HepG2 (cell line): Measurements from ENCODE around the gene CDK12. TPM values are rescaled to one million over a fixed set of nuclear protein-coding genes. Genes with fewer than 3 reads are reported as not detected.

Experiments
- ATAC-seq: fragments of 200-7000 bp; cut with Tn5 transposase; 3 replicates; pipeline ENCODE4 v1.9.1; 2020; ENCODE audit warnings: mild to moderate bottlenecking, moderate library complexity
- BruUV-seq: library from RNA; stranded (reverse); fragments of 400-500 nt; replicated peaks from 2 replicates; lab custom pipeline; 2021; lab: Mats Ljungman, UMichigan
- CTCF ChIA-PET: fragments of 300-600 bp; formaldehyde crosslinking; extraction: SDS; loops from one replicate; lab custom pipeline; 2021; ENCODE audit warnings: low total read pairs, inconsistent platforms, low intra/inter-chr PET ratio; lab: Yijun Ruan, JAX
- POLR2A ChIA-PET: fragments of 350-600 bp; sonication (Branson Sonifier 250); formaldehyde crosslinking; loops from one replicate; lab custom pipeline; 2020; ENCODE audit warnings: antibody characterized with exemption, inconsistent platforms; lab: Yijun Ruan, JAX
- DNase-seq: peaks from one replicate; pipeline ENCODE4 v3.0.0-alpha.2; 2015; ENCODE audit warnings: low spot score
- FAIRE-seq: peaks from 3 replicates; lab custom pipeline; 2011; peaks lifted over from hg19 to GRCh38; lab: Jason Lieb, UNC
- H2AFZ ChIP-seq: one replicate; pipeline ENCODE4 v1.6.1; 2011; ENCODE audit warnings: low read length, inconsistent platforms
- H3K27ac ChIP-seq: fragments of 300-600 bp; 3 replicates; pipeline ENCODE4 v1.8.0; 2011; ENCODE audit warnings: mixed run types, mild to moderate bottlenecking, mixed read lengths, low read length, inconsistent platforms; ENCODE audit not compliant: insufficient read depth; ENCODE audit errors: extremely low read length
- H3K27me3 ChIP-seq, 2 experiments: fragments of 200-600 bp in 1 of 2; 2 replicates in 1 of 2; 3 replicates in 1 of 2; pipeline versions ENCODE4 v1.6.0 to v1.8.0; 2011; ENCODE audit warnings: low read length in 2 of 2, mild to moderate bottlenecking in 2 of 2, moderate library complexity in 2 of 2, inconsistent platforms in 1 of 2; ENCODE audit not compliant: insufficient read depth in 2 of 2, control insufficient read depth in 1 of 2
- H3K36me3 ChIP-seq, 2 experiments: fragments of 200-600 bp in 1 of 2; replicated peaks in 1 of 2; 2 replicates in 1 of 2; 3 replicates in 1 of 2; pipeline versions ENCODE4 v1.5.1 to v1.8.0; 2011; ENCODE audit warnings: low read length in 2 of 2, inconsistent platforms in 1 of 2; ENCODE audit not compliant: insufficient read depth in 2 of 2, control insufficient read depth in 1 of 2
- H3K4me1 ChIP-seq: 2 replicates; pipeline ENCODE4 v1.5.1; 2012; ENCODE audit warnings: low read length, inconsistent platforms; ENCODE audit not compliant: insufficient read depth
- H3K4me2 ChIP-seq: 2 replicates; pipeline ENCODE4 v1.6.0; 2011; ENCODE audit warnings: low read depth, low read length, inconsistent platforms
- H3K4me3 ChIP-seq, 3 experiments: fragments of 200-600 bp in 1 of 3; sonication (generic), shearing (Covaris generic) in 1 of 3; replicated peaks in 1 of 3; 2 replicates each; pipeline ENCODE4 v1.5.1; 2011 to 2016; ENCODE audit warnings: low read length in 3 of 3, inconsistent platforms in 2 of 3, low read depth in 2 of 3, mild to moderate bottlenecking in 2 of 3, control low read depth in 1 of 3, mixed read lengths in 1 of 3; ENCODE audit not compliant: insufficient read depth in 1 of 3
- H3K79me2 ChIP-seq: one replicate; pipeline ENCODE4 v1.6.1; 2011; ENCODE audit warnings: low read length, inconsistent platforms; ENCODE audit not compliant: insufficient read depth
- H3K9ac ChIP-seq: 2 replicates; pipeline ENCODE4 v1.6.0; 2011; ENCODE audit warnings: mild to moderate bottlenecking, low read depth, low read length, inconsistent platforms; ENCODE audit not compliant: insufficient read depth
- H3K9me3 ChIP-seq: 2 replicates; pipeline ENCODE4 v1.5.1; 2012; ENCODE audit warnings: mild to moderate bottlenecking, low read length
- H4K20me1 ChIP-seq: 2 replicates; pipeline ENCODE4 v1.6.0; 2011; ENCODE audit warnings: inconsistent platforms, mild to moderate bottlenecking, low read length, moderate library complexity; ENCODE audit not compliant: insufficient read depth
- CREB1 ChIP-seq, 2 experiments: fragments of 450-650 bp in 1 of 2; IDR thresholded peaks; 2 replicates each; pipeline ENCODE4 v1.6.1; 2016 to 2017; ENCODE audit warnings: control low read depth in 1 of 2, mild to moderate bottlenecking in 1 of 2, missing compliant biosample characterization in 1 of 2, missing genetic modification characterization in 1 of 2
- EEA1 ChIP-seq: sonication (generic); formaldehyde crosslinking; IDR thresholded peaks from 2 replicates; pipeline ENCODE4 v1.5.1; 2020; ENCODE audit warnings: mild to moderate bottlenecking, missing genetic modification reagents, borderline replicate concordance
- ETV5 ChIP-seq: IDR thresholded peaks from 2 replicates; pipeline ENCODE4 v1.6.1; 2018; ENCODE audit warnings: missing biosample characterization, missing genetic modification reagents, inconsistent platforms, borderline replicate concordance
- ONECUT2 ChIP-seq: sonication (generic); formaldehyde crosslinking; IDR thresholded peaks from 2 replicates; pipeline ENCODE4 v1.4.0; 2020; ENCODE audit warnings: missing genetic modification reagents
- PRMT3 ChIP-seq: sonication (generic); formaldehyde crosslinking; IDR thresholded peaks from 2 replicates; pipeline ENCODE4 v1.8.1; 2022; ENCODE audit warnings: low read depth, mild to moderate bottlenecking, moderate library complexity, missing genetic modification reagents, borderline replicate concordance
- RBM39 ChIP-seq: fragments of 200-400 bp; formaldehyde crosslinking; IDR thresholded peaks from one replicate; pipeline ENCODE4 v1.6.1; 2018; ENCODE audit warnings: antibody characterized with exemption, mild to moderate bottlenecking, low read depth, low read length; ENCODE audit not compliant: poor library complexity, severe bottlenecking
- SAP130 ChIP-seq: IDR thresholded peaks from 2 replicates; pipeline ENCODE4 v1.6.1; 2016; ENCODE audit warnings: low read depth
- ZNF12 ChIP-seq: sonication (generic); formaldehyde crosslinking; IDR thresholded peaks from 2 replicates; pipeline ENCODE4 v1.5.0; 2020; ENCODE audit warnings: missing genetic modification reagents
- ZNF234 ChIP-seq: sonication (generic); formaldehyde crosslinking; conservative IDR thresholded peaks from 2 replicates; pipeline ENCODE4 v1.5.1; 2020; ENCODE audit warnings: mild to moderate bottlenecking, missing genetic modification reagents
- ZNF713 ChIP-seq: sonication (generic); formaldehyde crosslinking; IDR thresholded peaks from 2 replicates; pipeline ENCODE4 v1.4.0; 2020; ENCODE audit warnings: mild to moderate bottlenecking, missing genetic modification reagents
- ZNF768 ChIP-seq: sonication (generic); formaldehyde crosslinking; IDR thresholded peaks from 2 replicates; pipeline ENCODE4 v1.4.0; 2020; ENCODE audit warnings: missing genetic modification reagents
- ZNF891 ChIP-seq: sonication (generic); formaldehyde crosslinking; IDR thresholded peaks from 2 replicates; pipeline ENCODE4 v1.5.0; 2020; ENCODE audit warnings: mild to moderate bottlenecking, missing genetic modification reagents
- WGBS: methylation state at CpG from one replicate; pipeline ENCODE4 v1.1.6; 2017; ENCODE audit warnings: low lambda C conversion rate; 5-methylcytosine and 5-hydroxymethylcytosine counted together
- in situ Hi-C: cut with HindIII; loops from 2 replicates; pipeline ENCODE4 v1.10.0; 2017; ENCODE audit warnings: low pct_unique_long_range_greater_than_20kb; ENCODE audit not compliant: extremely low pct_ligation_motif_present
- intact Hi-C: fragments of 100-400 bp; cut with micrococcal nuclease; formaldehyde crosslinking; loops from one replicate; pipeline ENCODE4 v1.10.0; 2022; ENCODE audit not compliant: unreplicated experiment
- polyA plus RNA-seq, 8 experiments: library from polyadenylated mRNA; depleted of rRNA in 3 of 8; stranded (reverse) in 7 of 8; unstranded in 1 of 8; fragments of >200 nt; fragmentation: Illumina TruSeq in 4 of 8; extraction: Trizol in 4 of 8; gene quantifications; 2 replicates each; pipeline versions ENCODE4 v1.2.1 to v1.2.3, GENCODE V29; 2011 to 2016; ENCODE audit warnings: low read depth in 4 of 8, missing spikeins in 1 of 8, mixed read lengths in 1 of 8; ENCODE audit not compliant: insufficient read depth in 1 of 8
- total RNA-seq, 5 experiments: library from RNA; depleted of rRNA; stranded (reverse); fragments of >200 nt; fragmentation: Illumina TruSeq; extraction: Trizol; gene quantifications; 2 replicates each; pipeline ENCODE4 v1.2.3, GENCODE V29; 2016; ENCODE audit warnings: low read depth in 1 of 5
- TF ChIP-seq, protein P1 (sequence below): sonication (generic); formaldehyde crosslinking; conservative IDR thresholded peaks from 2 replicates; pipeline ENCODE4 v1.8.0; 2022; ENCODE audit warnings: low read depth, missing genetic modification reagents
- TF ChIP-seq, protein P2 (sequence below): sonication (generic); formaldehyde crosslinking; IDR thresholded peaks from 2 replicates; pipeline ENCODE4 v1.5.0; 2020; ENCODE audit warnings: missing genetic modification reagents

The CDK12 gene
- total and polyA plus RNA-seq, 2 of the 13 experiments (the other 11 are each of a cell fraction or from before 2014, with no cell fraction given) = 24.0 to 88.6 TPM

DNA sequence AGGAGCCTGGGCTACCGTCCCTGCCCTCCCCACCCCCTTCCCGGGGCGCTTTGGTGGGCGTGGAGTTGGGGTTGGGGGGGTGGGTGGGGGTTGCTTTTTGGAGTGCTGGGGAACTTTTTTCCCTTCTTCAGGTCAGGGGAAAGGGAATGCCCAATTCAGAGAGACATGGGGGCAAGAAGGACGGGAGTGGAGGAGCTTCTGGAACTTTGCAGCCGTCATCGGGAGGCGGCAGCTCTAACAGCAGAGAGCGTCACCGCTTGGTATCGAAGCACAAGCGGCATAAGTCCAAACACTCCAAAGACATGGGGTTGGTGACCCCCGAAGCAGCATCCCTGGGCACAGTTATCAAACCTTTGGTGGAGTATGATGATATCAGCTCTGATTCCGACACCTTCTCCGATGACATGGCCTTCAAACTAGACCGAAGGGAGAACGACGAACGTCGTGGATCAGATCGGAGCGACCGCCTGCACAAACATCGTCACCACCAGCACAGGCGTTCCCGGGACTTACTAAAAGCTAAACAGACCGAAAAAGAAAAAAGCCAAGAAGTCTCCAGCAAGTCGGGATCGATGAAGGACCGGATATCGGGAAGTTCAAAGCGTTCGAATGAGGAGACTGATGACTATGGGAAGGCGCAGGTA, 762 bp downstream of the CDK12 start:
- DNase-seq (peak; percentile 36), ATAC-seq (peak; percentile 53), FAIRE-seq (no peak)
- WGBS = 1% methylated on average over 32 of the region's 34 CpGs
- Histone ChIP-seq H3K9me3 (no peaks in the 10 kb centered on the region), H3K79me2 (peaks cover 56% of the 10 kb centered on the region), H3K4me2 (peak overlapping the region; percentile 90), H3K27me3 (no peaks in the 10 kb centered on the region; a peak in 1 of 5 replicates), H3K9ac (peak overlapping the region; percentile 100), H3K36me3 (0 out of 5 replicates have a peak, but pooled peaks cover 0 to under 1% of the 10 kb centered on the region in 2 experiments), H4K20me1 (peaks cover 46% of the 10 kb centered on the region), H2AFZ (no peak overlapping the region), H3K27ac (peak overlapping the region; percentile 98), H3K4me3 (peak overlapping the region; percentile 86 to 99 (median 96)), H3K4me1 (peaks cover 42% of the 10 kb centered on the region)
- POLR2A ChIA-PET = interaction anchor here (0.5 to 9.6 kb wide), 14 partner anchors 11 to 308 kb away, joined by 3 to 302 read pairs (median 4); partner anchors contain the start of genes FBXL20, MED1, PGAP3 and RPL19
- BruUV-seq = no TSS peak
- in situ Hi-C loops (no loop called here), intact Hi-C loops (loop anchor here (1.0 to 10.0 kb wide), 2 partner anchors 9 to 273 kb away; partner anchors contain the start of genes GRB7 and MIEN1)
- CTCF ChIA-PET = no interaction called here
- TF ChIP-seq, protein P1, sequence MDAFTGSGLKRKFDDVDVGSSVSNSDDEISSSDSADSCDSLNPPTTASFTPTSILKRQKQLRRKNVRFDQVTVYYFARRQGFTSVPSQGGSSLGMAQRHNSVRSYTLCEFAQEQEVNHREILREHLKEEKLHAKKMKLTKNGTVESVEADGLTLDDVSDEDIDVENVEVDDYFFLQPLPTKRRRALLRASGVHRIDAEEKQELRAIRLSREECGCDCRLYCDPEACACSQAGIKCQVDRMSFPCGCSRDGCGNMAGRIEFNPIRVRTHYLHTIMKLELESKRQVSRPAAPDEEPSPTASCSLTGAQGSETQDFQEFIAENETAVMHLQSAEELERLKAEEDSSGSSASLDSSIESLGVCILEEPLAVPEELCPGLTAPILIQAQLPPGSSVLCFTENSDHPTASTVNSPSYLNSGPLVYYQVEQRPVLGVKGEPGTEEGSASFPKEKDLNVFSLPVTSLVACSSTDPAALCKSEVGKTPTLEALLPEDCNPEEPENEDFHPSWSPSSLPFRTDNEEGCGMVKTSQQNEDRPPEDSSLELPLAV = 0 out of 2 replicates have a peak, but pooled peaks have one; percentile 17
- no peak for TF ChIP-seq PRMT3 (CRISPR knock-in tag)
- TF ChIP-seq ZNF768 = no peak; the same call in 1 of the 2 replicates
- no peak for TF ChIP-seq ZNF713 (CRISPR knock-in tag)
- peak; percentile 58 for TF ChIP-seq ETV5 (CRISPR knock-in tag)
- peak; percentile 6; the same call in 1 of the 2 replicates for TF ChIP-seq SAP130 (CRISPR knock-in tag)
- no peak for TF ChIP-seq RBM39
- TF ChIP-seq ZNF12 (CRISPR knock-in tag) = no peak
- 0 out of 2 replicates have a peak, but pooled peaks have one; percentile 2 for TF ChIP-seq ZNF891 (CRISPR knock-in tag)
- peak; percentile 80; the same call in 1 of the 2 replicates for TF ChIP-seq ZNF234
- peak; percentile 64 for TF ChIP-seq CREB1 (IDR thresholded peaks at IDR 0.05)
- no peak for TF ChIP-seq CREB1 (CRISPR knock-in tag; IDR thresholded peaks at IDR 0.05)
- TF ChIP-seq EEA1 = 0 out of 2 replicates have a peak, but pooled peaks have one; percentile 32
- peak; percentile 37; the same call in 1 of the 2 replicates for TF ChIP-seq ONECUT2 (CRISPR knock-in tag)
- TF ChIP-seq, protein P2, sequence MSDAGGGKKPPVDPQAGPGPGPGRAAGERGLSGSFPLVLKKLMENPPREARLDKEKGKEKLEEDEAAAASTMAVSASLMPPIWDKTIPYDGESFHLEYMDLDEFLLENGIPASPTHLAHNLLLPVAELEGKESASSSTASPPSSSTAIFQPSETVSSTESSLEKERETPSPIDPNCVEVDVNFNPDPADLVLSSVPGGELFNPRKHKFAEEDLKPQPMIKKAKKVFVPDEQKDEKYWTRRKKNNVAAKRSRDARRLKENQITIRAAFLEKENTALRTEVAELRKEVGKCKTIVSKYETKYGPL (CRISPR knock-in tag) = no peak
